ENCODE results near the gene DAAM2.

Gene DAAM2

DNA sequence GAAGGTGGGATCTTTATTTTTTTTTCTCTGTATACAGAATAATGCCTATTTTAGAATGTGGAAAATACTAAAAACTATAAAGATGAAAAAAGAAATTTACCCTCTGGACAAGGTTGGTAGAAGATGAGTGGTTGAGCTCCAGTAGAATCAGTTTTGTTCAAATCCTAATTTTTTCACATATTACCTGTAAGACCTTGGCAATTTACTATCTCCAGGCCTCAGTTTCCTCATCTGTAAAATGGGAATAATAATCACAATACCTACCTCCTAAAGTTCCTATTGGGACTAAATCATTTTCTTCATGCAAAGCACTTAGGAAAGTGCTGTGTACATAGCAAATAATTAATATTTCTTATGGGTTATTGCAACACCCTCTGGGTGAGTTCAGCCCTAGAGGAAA, 28.4 kb downstream of the DAAM2 start:
- DNase-seq = no peak

- DNase-seq = no peak
These were observed 29.0 kb downstream of the DAAM2 start for GRCh38 chr6:39821046-39821740.

DNA sequence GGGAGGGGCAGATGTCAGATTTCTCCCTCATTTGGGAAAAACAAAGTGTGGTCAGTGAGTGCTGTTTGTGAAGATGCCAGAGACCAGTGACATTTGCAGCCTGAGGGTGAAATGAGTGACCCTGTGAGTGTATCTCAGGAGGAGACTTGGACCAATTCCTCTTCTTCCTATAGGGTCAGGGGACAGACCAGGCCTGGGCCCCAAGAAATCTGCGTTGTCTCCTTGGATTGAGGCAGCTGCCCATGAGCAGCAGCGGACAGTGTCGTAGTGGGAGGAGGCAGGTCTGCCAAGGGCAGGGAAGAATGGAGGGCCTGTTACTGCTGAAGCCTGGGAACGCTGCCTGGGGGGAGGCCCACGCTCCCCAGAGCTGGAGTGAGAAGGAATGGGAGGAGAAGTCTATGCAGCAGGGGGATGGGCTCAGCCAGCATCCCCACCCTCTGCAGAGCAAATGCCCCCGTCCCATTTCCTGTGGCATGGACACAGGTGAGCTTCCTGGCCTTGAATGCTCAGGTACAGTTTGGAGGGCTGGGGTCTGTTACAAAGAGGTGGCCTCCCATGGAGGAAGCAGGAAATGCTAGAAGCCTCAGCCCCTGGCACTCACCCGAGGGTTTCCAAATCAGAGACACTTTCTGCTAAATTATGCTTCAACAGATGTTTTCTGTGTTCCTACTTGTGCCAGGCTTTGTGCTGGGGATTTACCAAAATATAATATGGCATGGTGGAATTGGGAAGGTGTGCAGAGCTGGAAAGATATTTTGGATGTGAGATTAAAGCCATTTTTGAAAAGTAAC, 29.8 kb downstream of the DAAM2 start:
- no peak for DNase-seq

DNA sequence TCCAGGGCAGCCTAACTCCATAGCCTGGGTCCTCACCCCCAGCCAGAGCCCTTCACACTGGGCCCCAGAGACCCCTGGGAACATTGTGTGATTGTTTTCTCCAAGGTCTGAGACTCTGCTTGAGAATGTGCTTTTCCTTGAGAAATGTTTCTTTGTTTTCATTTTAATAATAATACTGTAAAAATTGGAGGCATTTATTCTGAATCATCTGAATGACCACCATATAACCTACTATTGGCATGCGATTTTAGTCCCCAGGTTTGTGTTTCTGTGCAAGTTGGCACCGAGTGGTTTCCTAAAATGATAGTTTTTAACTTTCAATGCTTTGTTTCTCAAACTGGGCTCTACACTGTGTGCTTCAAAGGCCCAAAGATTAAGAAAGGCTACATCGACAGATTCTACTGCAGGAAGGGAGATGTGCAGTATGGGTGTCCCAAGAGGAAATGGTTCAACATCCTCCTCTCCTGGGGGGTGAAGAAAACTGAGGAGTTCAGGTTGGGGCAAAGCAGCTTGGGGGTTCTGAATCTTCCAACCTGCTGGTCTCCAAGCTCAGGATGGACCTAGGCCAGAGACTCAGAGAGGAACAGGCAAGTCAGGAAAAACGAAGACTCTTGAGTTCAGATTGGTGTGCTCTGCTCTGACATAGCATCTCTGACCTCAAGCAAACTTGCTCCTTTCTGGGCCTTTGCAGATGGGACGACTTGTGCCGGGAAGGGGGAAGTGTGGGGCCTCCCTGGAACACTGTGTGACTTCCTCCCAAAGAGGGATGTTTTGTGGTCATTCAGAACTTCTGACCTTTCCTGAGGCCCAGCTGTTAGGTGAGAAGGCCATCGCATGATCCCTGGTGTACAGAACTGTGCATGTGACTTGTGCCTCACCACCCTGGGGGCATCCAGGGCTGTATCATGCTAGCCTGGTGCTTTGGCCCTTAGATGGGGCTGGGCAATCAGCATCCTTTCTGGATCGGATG, 31.0 kb downstream of the DAAM2 start:
- DNase-seq = no peak

DNA sequence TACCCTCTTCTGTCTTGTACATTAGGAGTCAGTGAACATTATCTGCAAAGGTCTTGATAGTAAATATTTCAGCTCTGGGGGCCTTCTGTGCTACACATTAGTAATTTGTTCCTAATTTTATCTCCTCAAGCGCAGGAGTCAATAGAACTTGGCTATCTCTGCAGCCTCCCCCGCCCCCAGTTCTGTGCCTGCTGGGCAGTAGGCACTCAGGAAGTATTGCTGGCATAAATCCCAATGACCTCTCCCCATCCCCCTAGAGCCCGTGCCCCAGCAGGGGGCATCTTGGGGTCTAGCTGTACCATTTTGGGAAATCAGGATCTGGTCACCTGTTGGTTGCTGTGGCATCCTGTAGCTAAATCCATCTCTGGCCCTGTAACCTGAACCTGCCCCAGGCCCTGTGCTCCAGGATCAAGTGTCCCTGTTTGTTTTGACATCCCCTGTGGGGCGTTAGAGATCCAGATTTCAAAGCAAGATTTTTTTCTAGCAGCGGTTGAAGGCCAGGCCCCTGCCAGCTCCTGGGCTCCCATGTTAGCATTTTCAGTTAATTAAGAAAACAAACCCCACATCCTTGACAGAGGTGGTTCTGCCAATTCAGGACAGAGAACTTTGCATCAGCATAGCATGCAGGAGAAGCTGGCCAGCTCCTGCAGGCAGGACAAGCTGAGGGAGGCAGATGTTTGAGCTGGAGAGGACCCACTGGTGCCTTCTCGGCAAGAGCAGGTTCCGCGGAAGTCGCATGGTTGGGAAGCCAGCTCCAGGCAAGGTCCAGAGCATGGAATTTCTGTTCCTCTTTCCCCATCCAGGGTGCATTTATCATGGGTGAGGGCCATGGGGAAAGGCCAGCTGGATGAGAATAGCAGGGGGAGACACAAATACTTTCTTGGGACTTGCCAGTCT, 32.1 kb downstream of the DAAM2 start:
- DNase-seq = no peak

- DNase-seq = no peak
These were observed 37.2 kb downstream of the DAAM2 start for GRCh38 chr6:39829331-39829730.

GRCh38 chr6:39830444-39830843, 38.3 kb downstream of the DAAM2 start:
- DNase-seq = no peak

GRCh38 chr6:39831701-39832100, 39.5 kb downstream of the DAAM2 start:
- DNase-seq = no peak

- no peak for DNase-seq
These were observed 42.1 kb downstream of the DAAM2 start for GRCh38 chr6:39834278-39834677.

- no peak for DNase-seq
These were observed 42.7 kb downstream of the DAAM2 start for GRCh38 chr6:39834866-39835265.

DNA sequence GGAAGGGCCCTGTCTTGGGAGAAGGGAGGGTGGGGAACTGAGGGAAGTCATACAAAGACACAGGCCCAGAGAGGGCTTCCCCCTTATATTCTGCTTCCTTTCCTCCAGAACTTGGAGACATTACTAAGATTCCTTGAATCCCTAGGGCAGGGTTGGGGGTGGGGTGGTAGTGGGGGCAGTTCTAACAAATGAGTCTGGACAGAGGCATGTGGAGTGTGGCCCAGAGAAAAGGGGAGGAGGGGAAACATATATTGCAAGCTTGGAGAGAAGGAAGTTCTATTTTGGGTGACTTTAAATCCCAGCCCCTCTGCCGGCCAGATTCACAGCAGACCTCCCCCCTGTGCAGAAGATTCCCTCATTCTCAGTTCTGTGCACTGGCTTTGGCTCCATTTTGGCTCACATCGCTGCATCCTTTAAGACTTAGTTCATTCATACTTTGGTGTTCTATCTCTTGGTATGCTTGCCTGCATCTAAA, 43.7 kb downstream of the DAAM2 start:
- no peak for DNase-seq

- no peak for DNase-seq
These were observed 44.4 kb downstream of the DAAM2 start for GRCh38 chr6:39836606-39837005.

DNA sequence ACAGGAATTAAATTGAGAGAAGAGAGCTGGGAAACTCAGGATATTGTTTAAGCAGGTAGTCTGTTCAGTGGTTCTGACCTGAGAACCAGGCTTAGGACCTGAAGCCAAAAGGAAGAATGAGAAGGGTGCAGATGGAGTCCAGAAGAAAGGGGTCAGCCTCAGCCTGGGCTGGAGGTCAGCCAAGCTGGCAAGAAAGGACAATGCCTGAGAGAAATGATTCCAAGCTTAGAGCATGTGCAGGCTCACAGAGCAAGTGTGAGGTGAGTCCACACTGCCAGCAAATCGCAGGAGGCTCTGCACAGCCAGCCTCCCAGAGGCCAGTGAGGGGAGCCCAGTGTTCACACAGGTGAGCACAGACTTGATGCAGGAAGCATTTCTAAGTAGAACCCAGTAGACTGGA, 47.3 kb downstream of the DAAM2 start:
- no peak for DNase-seq

DNA sequence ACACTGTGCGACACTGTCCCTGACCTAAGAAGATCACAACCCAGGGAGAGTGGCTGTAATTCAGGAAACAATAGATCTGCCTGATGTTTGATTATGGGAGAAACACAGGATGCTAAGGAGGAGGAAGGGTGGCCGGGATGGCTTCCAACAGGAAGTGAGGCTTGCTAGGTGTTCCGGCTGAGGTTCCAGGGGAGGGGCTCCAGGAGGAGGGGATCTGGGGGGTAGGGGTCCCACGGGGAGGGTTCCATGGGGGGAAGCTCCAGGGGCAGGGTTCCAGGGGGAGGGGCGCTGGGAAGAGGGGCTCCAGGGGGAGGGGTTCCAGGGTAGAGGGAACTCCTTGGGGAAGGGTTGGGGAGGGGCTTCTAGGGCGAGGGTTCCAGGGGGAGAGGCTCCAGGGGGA, 48.6 kb downstream of the DAAM2 start:
- no peak for DNase-seq

DNA sequence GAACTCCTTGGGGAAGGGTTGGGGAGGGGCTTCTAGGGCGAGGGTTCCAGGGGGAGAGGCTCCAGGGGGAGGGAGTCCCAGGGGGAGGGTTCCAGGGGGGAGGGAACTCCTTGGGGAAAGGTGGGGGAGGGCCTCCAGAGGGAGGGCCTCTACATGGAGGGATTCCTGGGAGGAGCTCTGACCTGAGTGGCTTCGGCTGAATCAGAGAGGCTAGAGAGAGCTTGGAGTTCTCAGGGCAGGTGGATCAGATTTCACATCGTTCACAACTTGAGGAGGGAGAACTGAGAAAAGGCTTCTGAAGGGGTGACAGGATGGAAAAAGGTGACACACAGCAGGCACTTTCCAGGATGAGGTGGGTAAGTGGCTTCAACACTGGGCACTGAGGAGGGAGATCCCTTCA, 49.1 kb downstream of the DAAM2 start:
- no peak for DNase-seq

- DNase-seq = no peak
These were observed 49.7 kb downstream of the DAAM2 start for GRCh38 chr6:39841923-39842322.

- no peak for DNase-seq
These were observed 51.3 kb downstream of the DAAM2 start for GRCh38 chr6:39843305-39844020.

- no peak for DNase-seq
These were observed 52.7 kb downstream of the DAAM2 start for GRCh38 chr6:39844866-39845265.

DNA sequence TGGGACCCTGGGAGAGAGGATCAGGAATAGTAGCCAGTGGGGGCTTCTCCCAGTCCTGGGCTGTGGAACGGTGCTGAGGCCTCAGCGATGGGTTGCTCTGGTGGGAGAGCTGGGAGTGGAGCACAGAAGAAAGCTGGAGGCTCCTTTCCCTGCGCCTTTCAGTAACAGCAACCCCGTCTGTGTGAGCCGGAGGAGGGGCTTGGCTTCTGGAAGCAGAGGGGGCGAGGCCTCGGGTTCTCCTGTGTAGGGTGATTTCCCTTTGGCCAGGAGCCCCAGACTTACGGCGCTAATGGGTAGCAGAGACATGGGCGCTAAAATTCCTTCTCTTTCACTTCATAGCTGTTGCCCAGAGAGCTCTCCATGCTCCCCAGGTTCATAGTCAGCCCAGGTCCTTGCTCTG, 55.0 kb downstream of the DAAM2 start:
- DNase-seq = no peak

DNA sequence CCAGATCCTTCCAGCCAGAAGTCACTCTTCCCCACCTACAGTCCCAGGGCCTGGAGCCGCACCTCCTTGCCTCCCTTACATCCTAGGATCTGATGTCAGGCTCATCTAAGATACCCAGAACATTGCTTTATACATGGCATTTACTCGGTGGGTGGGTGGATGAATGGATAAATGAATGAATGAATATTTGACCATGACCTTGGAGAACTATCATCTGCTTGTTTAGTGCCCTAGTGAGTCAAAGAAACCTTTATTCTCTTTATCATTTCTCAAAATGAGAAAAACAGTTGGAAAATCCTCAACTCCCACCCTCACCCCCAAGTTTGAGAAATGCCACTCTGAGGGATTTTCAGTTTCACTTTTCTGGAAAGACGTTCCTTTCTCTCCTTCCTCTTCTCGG, 56.0 kb downstream of the DAAM2 start:
- DNase-seq = no peak

- DNase-seq = no peak
These were observed 57.1 kb downstream of the DAAM2 start for GRCh38 chr6:39849228-39849627.

GRCh38 chr6:39849764-39850163, 57.6 kb downstream of the DAAM2 start:
- no peak for DNase-seq

Data from NCI-H1694 treated with DMSO at 0.1 percent for 48 hours (cell line).